Neuronal stem cell (in vitro differentiated cells): Measurements from ENCODE around the gene JDP2.
A peak's percentile ranks its signal among the peaks of the same experiment; 100 is the strongest.

ENCODE experiments used
- DNase-seq: peaks from one replicate; pipeline ENCODE4 v3.0.0-alpha.2; 2013; ENCODE audit warnings: low spot score
- H2AFZ ChIP-seq: one replicate; pipeline ENCODE4 v1.6.1; 2013; ENCODE audit warnings: mild to moderate bottlenecking, low read length, inconsistent platforms
- H2AK5ac ChIP-seq: 2 replicates; pipeline ENCODE4 v1.6.1; 2013; ENCODE audit warnings: low read depth, mild to moderate bottlenecking, inconsistent platforms, low read length, moderate library complexity, mixed read lengths
- H2BK120ac ChIP-seq: 2 replicates; pipeline ENCODE4 v1.6.1; 2013; ENCODE audit warnings: low read depth, mild to moderate bottlenecking, inconsistent platforms, low read length, moderate library complexity, mixed read lengths
- H2BK12ac ChIP-seq: one replicate; pipeline ENCODE4 v1.6.1; 2013; ENCODE audit warnings: low read length, inconsistent platforms
- H2BK15ac ChIP-seq: 2 replicates; pipeline ENCODE4 v1.6.1; 2013; ENCODE audit warnings: mild to moderate bottlenecking, low read length, inconsistent platforms, mixed read lengths
- H2BK5ac ChIP-seq: one replicate; pipeline ENCODE4 v1.6.1; 2013; ENCODE audit warnings: inconsistent platforms, mild to moderate bottlenecking, low read length, moderate library complexity
- H3K14ac ChIP-seq: one replicate; pipeline ENCODE4 v1.6.1; 2013; ENCODE audit warnings: low read length, inconsistent platforms
- H3K18ac ChIP-seq: 2 replicates; pipeline ENCODE4 v1.6.1; 2013; ENCODE audit warnings: low read length, inconsistent platforms
- H3K23ac ChIP-seq: 2 replicates; pipeline ENCODE4 v1.6.1; 2013; ENCODE audit warnings: low read depth, mild to moderate bottlenecking, mixed read lengths, low read length, inconsistent platforms; ENCODE audit not compliant: poor library complexity
- H3K27ac ChIP-seq: replicated peaks from 3 replicates; pipeline ENCODE4 v1.5.1; 2013; ENCODE audit warnings: low read length, inconsistent platforms
- H3K27me3 ChIP-seq, 3 experiments: 2 replicates each; pipeline ENCODE4 v1.6.1; 2013; ENCODE audit warnings: low read length in 3 of 3, mild to moderate bottlenecking in 2 of 3, inconsistent platforms in 1 of 3, low read depth in 1 of 3, mixed read lengths in 1 of 3, moderate library complexity in 1 of 3; ENCODE audit not compliant: control insufficient read depth in 3 of 3, insufficient read depth in 3 of 3
- H3K36me3 ChIP-seq, 2 donors: replicated peaks in 1 of 2; 2 replicates each; pipeline ENCODE4 v1.6.1; 2013; ENCODE audit warnings: low read length in 2 of 2; ENCODE audit not compliant: control insufficient read depth in 2 of 2, insufficient read depth in 2 of 2
- H3K4ac ChIP-seq: 2 replicates; pipeline ENCODE4 v1.6.1; 2013; ENCODE audit warnings: inconsistent platforms, mild to moderate bottlenecking, low read length, moderate library complexity
- H3K4me1 ChIP-seq, 2 donors: 1 replicate in 1 of 2; 2 replicates in 1 of 2; pipeline ENCODE4 v1.6.1; 2013; ENCODE audit warnings: low read length in 2 of 2, low read depth in 1 of 2; ENCODE audit not compliant: control insufficient read depth in 2 of 2, insufficient read depth in 1 of 2
- H3K4me2 ChIP-seq: one replicate; pipeline ENCODE4 v1.6.1; 2013; ENCODE audit warnings: mild to moderate bottlenecking, low read length, inconsistent platforms; ENCODE audit not compliant: insufficient read depth, poor library complexity, severe bottlenecking
- H3K4me3 ChIP-seq, 2 donors: 2 replicates each; pipeline ENCODE4 v1.5.1; 2013; ENCODE audit warnings: low read length in 2 of 2, mild to moderate bottlenecking in 2 of 2, inconsistent platforms in 1 of 2, moderate library complexity in 1 of 2
- H3K79me1 ChIP-seq: one replicate; pipeline ENCODE4 v1.6.1; 2013; ENCODE audit warnings: low read depth, mild to moderate bottlenecking, inconsistent platforms, low read length, moderate library complexity
- H3K9ac ChIP-seq: one replicate; pipeline ENCODE4 v1.6.1; 2013; ENCODE audit warnings: mild to moderate bottlenecking, low read depth, low read length, inconsistent platforms; ENCODE audit not compliant: poor library complexity
- H3K9me3 ChIP-seq, 2 donors: replicated peaks in 1 of 2; 2 replicates each; pipeline versions ENCODE3 to v1.6.1; 2013; ENCODE audit warnings: low read length in 2 of 2, mild to moderate bottlenecking in 2 of 2, inconsistent platforms in 1 of 2, low read depth in 1 of 2, mixed read lengths in 1 of 2, moderate library complexity in 1 of 2; ENCODE audit not compliant: control insufficient read depth in 2 of 2, insufficient read depth in 1 of 2
- H4K8ac ChIP-seq: one replicate; pipeline ENCODE4 v1.6.1; 2013; ENCODE audit warnings: low read depth, mild to moderate bottlenecking, inconsistent platforms, low read length, moderate library complexity
- H4K91ac ChIP-seq: one replicate; pipeline ENCODE4 v1.6.1; 2013; ENCODE audit warnings: low read length, low read depth, mild to moderate bottlenecking, inconsistent platforms; ENCODE audit not compliant: poor library complexity
- WGBS, 2 donors: extraction: QIAGEN DNeasy Blood & Tissue Kit; methylation state at CpG; one replicate each; pipeline ENCODE4 v1.1.7; 2013; ENCODE audit warnings: missing lambda C conversion rate in 2 of 2, mixed read lengths in 1 of 2; ENCODE audit not compliant: insufficient read length in 2 of 2, insufficient replicate concordance in 1 of 2; ENCODE audit errors: extremely low coverage in 2 of 2; 5-methylcytosine and 5-hydroxymethylcytosine counted together

The JDP2 gene

DNA sequence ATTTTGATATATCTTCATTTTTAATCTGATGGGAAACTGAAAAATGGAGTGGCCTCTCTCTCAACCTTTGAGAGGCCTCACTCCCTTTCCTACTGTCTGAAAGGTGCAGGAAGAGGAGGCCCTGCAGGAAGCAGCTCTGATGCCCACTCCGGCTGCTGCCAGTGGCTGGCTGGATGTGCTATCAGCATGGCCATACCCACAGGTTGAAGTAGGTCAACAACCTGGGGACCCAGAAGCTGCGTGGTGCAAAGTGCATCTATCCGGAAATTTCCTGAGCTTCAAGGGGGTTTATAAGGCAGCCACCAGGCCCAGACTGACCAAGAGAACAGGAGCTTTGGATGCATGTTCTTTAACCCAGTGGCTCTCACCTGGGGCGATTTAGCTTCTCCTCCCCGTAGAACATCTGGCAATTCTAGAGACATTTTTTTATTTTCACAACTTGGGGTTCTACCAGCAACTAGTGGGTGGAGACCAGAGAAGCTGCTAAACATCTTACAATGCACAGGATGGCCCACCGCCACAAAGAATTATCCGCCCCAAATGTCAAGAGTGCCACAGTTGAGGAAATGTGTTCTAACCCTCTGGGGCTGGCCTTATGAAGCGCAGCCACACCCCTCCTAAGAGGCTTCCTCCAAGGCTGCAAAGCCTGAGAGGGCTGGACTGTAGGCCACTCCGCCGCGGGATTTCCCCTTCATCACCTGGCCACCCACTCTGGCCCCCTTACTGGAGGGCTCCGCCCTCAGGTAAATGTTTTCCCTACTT is 86.3 kb downstream of the JDP2 start:
- H3K4me3 ChIP-seq = no peak overlapping the region
- H3K23ac ChIP-seq = no peak overlapping the region
- no CpG with 5 or more reads among the region's 12 CpGs for WGBS, 2 donors
- no peak overlapping the region for H2BK120ac ChIP-seq
- no peaks in the 10 kb centered on the region for H3K79me1 ChIP-seq
- peak overlapping the region; percentile 66 for H3K14ac ChIP-seq
- no peak overlapping the region for H3K9ac ChIP-seq
- no peak overlapping the region for H2AFZ ChIP-seq
- DNase-seq = no peak
- H3K4ac ChIP-seq = no peak overlapping the region
- no peak overlapping the region for H3K27ac ChIP-seq
- peaks cover 0 to 4% of the 10 kb centered on the region in 2 donors for H3K9me3 ChIP-seq
- no peak overlapping the region for H4K8ac ChIP-seq
- no peak overlapping the region for H2BK5ac ChIP-seq
- no peaks in the 10 kb centered on the region for H3K4me1 ChIP-seq
- no peak overlapping the region for H3K4me2 ChIP-seq
- no peaks in the 10 kb centered on the region for H3K36me3 ChIP-seq
- H3K18ac ChIP-seq = no peak overlapping the region
- H2BK15ac ChIP-seq = no peak overlapping the region
- no peak overlapping the region for H2BK12ac ChIP-seq
- no peak overlapping the region for H2AK5ac ChIP-seq
- peaks cover 0 to 24% (median 0%) of the 10 kb centered on the region in 3 experiments for H3K27me3 ChIP-seq
- H4K91ac ChIP-seq = no peak overlapping the region

DNA sequence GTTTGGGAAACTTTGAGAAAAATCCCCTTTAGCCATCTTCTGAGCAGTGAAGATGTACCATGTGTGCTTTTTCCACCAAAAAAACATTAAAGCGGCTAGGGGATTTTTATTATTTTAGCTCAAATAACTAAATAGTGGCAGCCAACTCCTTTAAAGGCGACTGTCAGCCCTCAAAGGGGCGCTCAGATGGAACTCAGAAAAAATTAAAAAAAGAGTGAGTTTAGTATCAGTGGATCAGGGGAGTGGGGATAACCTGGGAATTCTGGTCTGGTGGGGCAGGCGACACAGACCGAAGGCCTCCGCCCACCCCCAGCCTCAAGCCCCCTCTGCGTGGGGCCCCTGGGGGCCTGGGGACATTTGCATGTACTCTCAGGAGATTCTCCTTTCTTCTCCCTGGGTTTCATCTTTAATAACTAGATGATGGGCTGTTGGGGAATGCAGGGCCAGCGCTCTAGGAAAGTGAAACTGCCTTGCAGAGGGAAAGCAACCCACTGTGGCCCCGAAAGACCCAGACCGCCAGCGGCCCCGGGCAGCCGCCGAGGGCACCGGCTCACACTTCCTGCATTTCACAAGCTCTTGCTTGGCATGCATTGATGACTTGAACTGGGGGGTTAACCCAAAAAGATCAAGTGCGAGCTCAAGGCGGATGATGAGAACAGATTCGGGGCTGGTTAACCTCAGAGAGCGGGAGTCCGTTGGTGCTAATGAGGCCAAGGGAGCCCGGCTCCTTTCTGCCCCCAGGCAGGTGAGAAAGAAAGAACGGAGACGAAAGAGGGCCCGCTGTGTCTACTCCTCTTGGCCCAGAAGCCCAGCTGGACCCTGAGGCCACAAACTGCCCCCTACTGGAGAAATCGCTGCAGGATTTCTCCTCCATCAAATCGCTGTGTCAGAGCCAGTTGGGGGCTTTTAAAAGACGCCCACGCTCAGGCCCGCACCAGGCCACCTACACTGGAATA is 87.1 kb downstream of the JDP2 start:
- H3K18ac ChIP-seq = peak overlapping the region; percentile 11
- H3K4ac ChIP-seq = no peak overlapping the region
- H2AFZ ChIP-seq = peak overlapping the region; percentile 66
- H2BK120ac ChIP-seq = no peak overlapping the region
- no peaks in the 10 kb centered on the region for H3K36me3 ChIP-seq
- H3K4me2 ChIP-seq = no peak overlapping the region
- no peak overlapping the region for H4K8ac ChIP-seq
- no peak overlapping the region for H3K27ac ChIP-seq
- no peak overlapping the region for H2BK12ac ChIP-seq
- no peak overlapping the region for H3K14ac ChIP-seq
- H3K23ac ChIP-seq = no peak overlapping the region
- no peak overlapping the region for H4K91ac ChIP-seq
- no peaks in the 10 kb centered on the region for H3K79me1 ChIP-seq
- H2BK15ac ChIP-seq = peak overlapping the region; percentile 32
- WGBS, 2 donors = no CpG with 5 or more reads among the region's 29 CpGs
- H3K4me3 ChIP-seq = no peak overlapping the region
- H2BK5ac ChIP-seq = no peak overlapping the region
- no peak overlapping the region for H3K9ac ChIP-seq
- no peak for DNase-seq
- H3K27me3 ChIP-seq = peaks cover 0 to 24% (median 0%) of the 10 kb centered on the region in 3 experiments
- H2AK5ac ChIP-seq = no peak overlapping the region
- H3K4me1 ChIP-seq = no peaks in the 10 kb centered on the region
- peaks cover 0 to 4% of the 10 kb centered on the region in 2 donors for H3K9me3 ChIP-seq

DNA sequence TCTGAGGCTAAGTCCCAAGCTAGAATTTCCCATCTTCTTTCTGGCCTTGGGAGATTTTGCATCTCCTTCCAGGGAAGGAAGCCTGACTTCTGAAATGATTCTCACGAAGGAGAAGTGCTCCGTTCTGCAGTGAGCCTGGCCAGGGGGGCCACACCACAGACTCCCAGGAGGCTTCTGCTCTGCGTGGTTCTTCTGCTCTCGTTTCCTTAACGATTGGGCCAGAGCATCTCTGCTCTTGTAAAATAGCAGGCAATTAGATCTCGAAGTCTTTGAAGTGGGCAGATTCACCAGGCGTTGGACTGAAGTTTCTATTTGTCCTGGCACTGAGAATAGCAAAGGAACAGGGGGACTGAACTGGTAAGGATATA is 87.8 kb downstream of the JDP2 start:
- H2BK5ac ChIP-seq = no peak overlapping the region
- no CpG with 5 or more reads among the region's 7 CpGs for WGBS, 2 donors
- no peak overlapping the region for H2BK12ac ChIP-seq
- H3K4me3 ChIP-seq = no peak overlapping the region
- no peaks in the 10 kb centered on the region for H3K36me3 ChIP-seq
- H3K14ac ChIP-seq = no peak overlapping the region
- no peaks in the 10 kb centered on the region for H3K79me1 ChIP-seq
- H3K27me3 ChIP-seq = peaks cover 0 to 24% (median 0%) of the 10 kb centered on the region in 3 experiments
- no peak overlapping the region for H4K8ac ChIP-seq
- peaks cover 0 to 4% of the 10 kb centered on the region in 2 donors for H3K9me3 ChIP-seq
- H2BK15ac ChIP-seq = no peak overlapping the region
- H3K18ac ChIP-seq = no peak overlapping the region
- H4K91ac ChIP-seq = no peak overlapping the region
- no peak overlapping the region for H3K9ac ChIP-seq
- H3K4me2 ChIP-seq = no peak overlapping the region
- no peak overlapping the region for H3K23ac ChIP-seq
- DNase-seq = no peak
- H2BK120ac ChIP-seq = no peak overlapping the region
- no peak overlapping the region for H2AK5ac ChIP-seq
- peak overlapping the region; percentile 66 for H2AFZ ChIP-seq
- no peak overlapping the region for H3K27ac ChIP-seq
- no peaks in the 10 kb centered on the region for H3K4me1 ChIP-seq
- H3K4ac ChIP-seq = no peak overlapping the region

DNA sequence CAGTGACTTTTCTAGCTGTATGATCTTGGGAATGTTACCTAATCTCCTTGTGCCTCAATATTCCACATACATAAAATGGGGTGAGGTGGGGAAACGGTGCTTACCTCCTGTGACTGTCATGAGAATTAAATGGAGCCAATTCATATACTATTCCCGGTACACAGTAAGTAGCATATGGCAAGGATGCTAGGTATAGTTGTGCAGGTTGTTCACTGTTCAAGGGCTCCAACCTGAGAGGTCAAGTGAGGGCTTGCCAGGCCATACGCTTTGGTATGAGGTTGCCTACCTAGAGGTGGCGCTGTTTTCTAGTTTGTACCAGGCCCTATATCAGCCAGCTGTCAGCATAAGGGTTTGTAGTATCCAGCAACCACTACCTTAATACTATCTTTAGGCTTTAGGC is 90.8 kb downstream of the JDP2 start:
- no CpG with 5 or more reads among the region's 4 CpGs for WGBS, 2 donors
- no peak overlapping the region for H2BK12ac ChIP-seq
- H3K4me3 ChIP-seq = no peak overlapping the region
- no peaks in the 10 kb centered on the region for H3K36me3 ChIP-seq
- H3K9ac ChIP-seq = no peak overlapping the region
- no peak overlapping the region for H2AFZ ChIP-seq
- DNase-seq = no peak
- no peak overlapping the region for H4K8ac ChIP-seq
- no peak overlapping the region for H3K4ac ChIP-seq
- H3K27me3 ChIP-seq = peaks cover 0 to 22% (median 0%) of the 10 kb centered on the region in 3 experiments
- no peak overlapping the region for H3K14ac ChIP-seq
- no peaks in the 10 kb centered on the region for H3K9me3 ChIP-seq
- no peak overlapping the region for H3K18ac ChIP-seq
- peaks cover 0 to 5% of the 10 kb centered on the region in 2 donors for H3K4me1 ChIP-seq
- H3K27ac ChIP-seq = no peak overlapping the region
- no peak overlapping the region for H3K4me2 ChIP-seq
- H4K91ac ChIP-seq = no peak overlapping the region
- H2AK5ac ChIP-seq = no peak overlapping the region
- H3K23ac ChIP-seq = no peak overlapping the region
- H2BK5ac ChIP-seq = no peak overlapping the region
- no peaks in the 10 kb centered on the region for H3K79me1 ChIP-seq
- H2BK15ac ChIP-seq = no peak overlapping the region
- no peak overlapping the region for H2BK120ac ChIP-seq
